ENCODE results near the gene GCN1. TPM values are rescaled to one million over a fixed set of nuclear protein-coding genes. Genes with fewer than 3 reads are reported as not detected.
A peak's percentile ranks its signal among the peaks of the same experiment; 100 is the strongest.

Gene GCN1
- polyA plus RNA-seq, 1 donor (not counting 4 experiments of a cell fraction or from before 2014, with no cell fraction given): 34.1 TPM

DNA sequence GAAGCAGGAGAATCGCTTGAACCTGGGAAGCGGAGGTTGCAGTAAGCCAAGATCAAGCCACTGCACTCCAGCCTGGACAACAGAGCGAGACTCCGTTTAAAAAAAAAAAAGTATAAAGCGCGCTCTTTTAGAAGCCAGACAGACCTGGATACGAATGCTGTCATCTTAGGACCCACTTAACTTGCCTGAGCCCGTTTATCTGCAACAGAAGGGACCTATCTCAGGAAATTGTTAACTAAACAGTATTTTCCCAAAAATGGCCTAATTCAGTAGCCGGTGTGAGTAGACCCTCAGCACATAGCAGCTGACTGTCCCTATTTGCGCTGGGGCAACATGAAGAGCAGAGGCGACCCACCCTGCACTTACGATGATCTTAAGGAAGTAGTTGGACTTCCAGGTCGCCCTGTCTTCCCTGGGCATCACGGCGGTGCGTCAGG is 5.9 kb upstream of the GCN1 start:
- Histone ChIP-seq H3K9me3 (ENCODE audit: control insufficient read depth, low read depth, low read length) (no peaks in the 10 kb centered on the region), H4K20me1 (ENCODE audit: control insufficient read depth, extremely low read depth, insufficient read depth, low read length) (peaks cover 25% of the 10 kb centered on the region), H3K9ac (ENCODE audit: control insufficient read depth, extremely low read depth, insufficient read depth, low read length) (peak overlapping the region; percentile 98), H3K36me3 (ENCODE audit: control insufficient read depth in 2 of 2, extremely low read depth in 1 of 2, insufficient read depth in 2 of 2, low read length in 2 of 2) (peaks cover 27 to 38% of the 10 kb centered on the region in 2 experiments), H3K4me3 (ENCODE audit: control insufficient read depth in 2 of 3, extremely low read depth in 1 of 3, insufficient read depth in 2 of 3, low read depth in 1 of 3, low read length in 3 of 3) (peak overlapping the region; percentile 83 to 100 (median 85)), H3K27ac (ENCODE audit: control insufficient read depth, insufficient read depth, low read length) (peak overlapping the region; percentile 89), H3K4me1 (ENCODE audit: control insufficient read depth, extremely low read depth, insufficient read depth, low read length) (peaks cover 32% of the 10 kb centered on the region), H3K4me2 (ENCODE audit: control insufficient read depth, extremely low read depth, insufficient read depth, low read depth, low read length) (peak overlapping the region; percentile 93), H3K9me1 (ENCODE audit: control insufficient read depth, extremely low read depth, insufficient read depth, low read length) (no peaks in the 10 kb centered on the region), H3K79me2 (ENCODE audit: control insufficient read depth, insufficient read depth, low read length) (peaks cover 35% of the 10 kb centered on the region), H2AFZ (ENCODE audit: control insufficient read depth, low read length) (no peak overlapping the region), H3K27me3 (ENCODE audit: control insufficient read depth, extremely low read depth, insufficient read depth, low read length) (no peaks in the 10 kb centered on the region)
- TF ChIP-seq, protein P1, sequence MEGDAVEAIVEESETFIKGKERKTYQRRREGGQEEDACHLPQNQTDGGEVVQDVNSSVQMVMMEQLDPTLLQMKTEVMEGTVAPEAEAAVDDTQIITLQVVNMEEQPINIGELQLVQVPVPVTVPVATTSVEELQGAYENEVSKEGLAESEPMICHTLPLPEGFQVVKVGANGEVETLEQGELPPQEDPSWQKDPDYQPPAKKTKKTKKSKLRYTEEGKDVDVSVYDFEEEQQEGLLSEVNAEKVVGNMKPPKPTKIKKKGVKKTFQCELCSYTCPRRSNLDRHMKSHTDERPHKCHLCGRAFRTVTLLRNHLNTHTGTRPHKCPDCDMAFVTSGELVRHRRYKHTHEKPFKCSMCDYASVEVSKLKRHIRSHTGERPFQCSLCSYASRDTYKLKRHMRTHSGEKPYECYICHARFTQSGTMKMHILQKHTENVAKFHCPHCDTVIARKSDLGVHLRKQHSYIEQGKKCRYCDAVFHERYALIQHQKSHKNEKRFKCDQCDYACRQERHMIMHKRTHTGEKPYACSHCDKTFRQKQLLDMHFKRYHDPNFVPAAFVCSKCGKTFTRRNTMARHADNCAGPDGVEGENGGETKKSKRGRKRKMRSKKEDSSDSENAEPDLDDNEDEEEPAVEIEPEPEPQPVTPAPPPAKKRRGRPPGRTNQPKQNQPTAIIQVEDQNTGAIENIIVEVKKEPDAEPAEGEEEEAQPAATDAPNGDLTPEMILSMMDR (optimal IDR thresholded peaks at IDR 0.05 in 1 of 3, IDR thresholded peaks at IDR 0.05 in 1 of 3, conservative IDR thresholded peaks at IDR 0.05 in 1 of 3; ENCODE audit: extremely low read depth in 1 of 3, insufficient read depth in 2 of 3, low read length in 3 of 3): no peak
- TF ChIP-seq EZH2 (IDR thresholded peaks at IDR 0.05; ENCODE audit: low read length): no peak
- dilution Hi-C loops (cut with MboI; ENCODE audit: extremely low pct_ligation_motif_present, low sequenced_read_pairs): no loop called here
- FAIRE-seq: no peak
- no peak for DNase-seq (ENCODE audit: low read depth, low spot score)

DNA sequence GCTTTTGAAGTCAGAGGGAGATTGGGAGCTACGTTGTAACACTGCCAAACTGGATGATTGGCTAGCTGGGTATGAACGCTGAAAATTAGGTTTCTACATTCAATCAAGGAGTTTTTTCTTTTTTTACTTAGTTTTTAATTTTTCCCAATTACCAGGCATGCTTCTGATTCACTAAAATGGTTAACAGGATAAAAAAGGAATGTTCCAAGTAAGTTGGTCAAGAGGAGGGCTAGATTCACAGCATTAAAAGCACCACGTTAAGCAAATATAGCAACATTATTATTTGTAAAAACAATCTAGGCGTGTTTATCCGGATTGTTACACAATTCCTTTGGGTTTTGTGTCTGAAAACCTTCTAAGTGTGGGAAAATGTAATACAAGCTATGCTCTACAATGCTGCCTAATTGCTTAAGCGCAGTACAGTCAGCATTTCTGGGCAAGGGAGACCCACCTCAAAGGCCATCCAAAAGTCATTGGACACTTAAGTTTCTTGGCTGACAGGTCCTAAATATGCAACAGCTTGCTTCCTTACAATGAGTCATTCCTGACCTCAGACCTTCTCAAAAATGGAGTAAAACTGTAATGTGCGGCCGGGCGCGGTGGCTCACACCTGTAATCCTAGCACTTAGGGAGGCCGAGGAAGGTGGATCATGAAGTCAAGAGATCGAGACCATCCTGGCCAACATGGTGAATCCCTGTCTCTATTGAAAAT is 5.2 kb upstream of the GCN1 start:
- peak overlapping the region; percentile 89 for H3K27ac ChIP-seq (ENCODE audit: control insufficient read depth, insufficient read depth, low read length)
- no peaks in the 10 kb centered on the region for H3K27me3 ChIP-seq (ENCODE audit: control insufficient read depth, extremely low read depth, insufficient read depth, low read length)
- H3K79me2 ChIP-seq (ENCODE audit: control insufficient read depth, insufficient read depth, low read length): peaks cover 38% of the 10 kb centered on the region
- no peaks in the 10 kb centered on the region for H3K9me3 ChIP-seq (ENCODE audit: control insufficient read depth, low read depth, low read length)
- dilution Hi-C loops (cut with MboI; ENCODE audit: extremely low pct_ligation_motif_present, low sequenced_read_pairs): no loop called here
- TF ChIP-seq, protein P1 (optimal IDR thresholded peaks at IDR 0.05 in 1 of 3, IDR thresholded peaks at IDR 0.05 in 1 of 3, conservative IDR thresholded peaks at IDR 0.05 in 1 of 3; ENCODE audit: extremely low read depth in 1 of 3, insufficient read depth in 2 of 3, low read length in 3 of 3): no peak
- TF ChIP-seq EZH2 (IDR thresholded peaks at IDR 0.05; ENCODE audit: low read length): no peak
- H3K4me1 ChIP-seq (ENCODE audit: control insufficient read depth, extremely low read depth, insufficient read depth, low read length): peaks cover 37% of the 10 kb centered on the region
- FAIRE-seq (no peak), DNase-seq (ENCODE audit: low read depth, low spot score) (no peak)
- H4K20me1 ChIP-seq (ENCODE audit: control insufficient read depth, extremely low read depth, insufficient read depth, low read length): peaks cover 25% of the 10 kb centered on the region
- H3K9me1 ChIP-seq (ENCODE audit: control insufficient read depth, extremely low read depth, insufficient read depth, low read length): no peaks in the 10 kb centered on the region
- peak overlapping the region; percentile 98 for H3K9ac ChIP-seq (ENCODE audit: control insufficient read depth, extremely low read depth, insufficient read depth, low read length)
- H2AFZ ChIP-seq (ENCODE audit: control insufficient read depth, low read length): no peak overlapping the region
- H3K4me2 ChIP-seq (ENCODE audit: control insufficient read depth, extremely low read depth, insufficient read depth, low read depth, low read length): peak overlapping the region; percentile 93
- H3K4me3 ChIP-seq (ENCODE audit: control insufficient read depth in 2 of 3, extremely low read depth in 1 of 3, insufficient read depth in 2 of 3, low read depth in 1 of 3, low read length in 3 of 3): peak overlapping the region; percentile 83 to 100 (median 85)
- H3K36me3 ChIP-seq (ENCODE audit: control insufficient read depth in 2 of 2, extremely low read depth in 1 of 2, insufficient read depth in 2 of 2, low read length in 2 of 2): peaks cover 27 to 38% of the 10 kb centered on the region in 2 experiments
